Fibroblast of lung (primary cell): ENCODE measurements around the gene PIEZO2. TPM values are rescaled to one million over a fixed set of nuclear protein-coding genes. Genes with fewer than 3 reads are reported as not detected.

Experiments used
- DNase-seq, 2 donors: peaks; one replicate each; pipeline versions ENCODE4 v3.0.0 to v3.0.0-alpha.2; 2010; ENCODE audit warnings: low read depth in 2 of 2
- H2AFZ ChIP-seq: 2 replicates; pipeline ENCODE4 v1.5.1; 2012; ENCODE audit warnings: low read length, control low read depth, inconsistent platforms
- H3K27ac ChIP-seq: 2 replicates; pipeline ENCODE4 v1.5.1; 2011; ENCODE audit warnings: low read length, control low read depth; ENCODE audit not compliant: insufficient read depth
- H3K27me3 ChIP-seq: 2 replicates; pipeline ENCODE4 v1.5.1; 2011; ENCODE audit warnings: mild to moderate bottlenecking, low read length; ENCODE audit not compliant: control insufficient read depth, insufficient read depth
- H3K36me3 ChIP-seq: 2 replicates; pipeline ENCODE4 v1.5.1; 2011; ENCODE audit warnings: low read length; ENCODE audit not compliant: control insufficient read depth, insufficient read depth
- H3K4me1 ChIP-seq: 2 replicates; pipeline ENCODE4 v1.5.1; 2011; ENCODE audit warnings: low read length; ENCODE audit not compliant: control insufficient read depth, insufficient read depth; ENCODE audit errors: extremely low read depth
- H3K4me2 ChIP-seq: 2 replicates; pipeline ENCODE4 v1.5.1; 2011; ENCODE audit warnings: low read length, control low read depth; ENCODE audit not compliant: insufficient read depth; ENCODE audit errors: extremely low read depth
- H3K4me3 ChIP-seq, 4 experiments: fragments of 200-600 bp in 1 of 4; sonication (generic) in 1 of 4; replicated peaks in 1 of 4; 2 replicates each; pipeline ENCODE4 v1.5.1; 2011 to 2016; ENCODE audit warnings: low read length in 4 of 4, low read depth in 3 of 4, mild to moderate bottlenecking in 3 of 4, control low read depth in 2 of 4, inconsistent platforms in 1 of 4, mixed read lengths in 1 of 4; ENCODE audit not compliant: insufficient read depth in 1 of 4; ENCODE audit errors: control extremely low read depth in 1 of 4
- H3K79me2 ChIP-seq: 2 replicates; pipeline ENCODE4 v1.5.1; 2012; ENCODE audit warnings: mild to moderate bottlenecking, low read length, inconsistent platforms; ENCODE audit not compliant: control insufficient read depth, insufficient read depth
- H3K9ac ChIP-seq: 2 replicates; pipeline ENCODE4 v1.5.1; 2011; ENCODE audit warnings: mild to moderate bottlenecking, low read length, control low read depth; ENCODE audit not compliant: insufficient read depth
- H3K9me3 ChIP-seq: 2 replicates; pipeline ENCODE4 v1.5.1; 2012; ENCODE audit warnings: low read depth, low read length; ENCODE audit not compliant: control insufficient read depth, insufficient read depth
- H4K20me1 ChIP-seq: 2 replicates; pipeline ENCODE4 v1.5.1; 2011; ENCODE audit warnings: low read length; ENCODE audit not compliant: control insufficient read depth, insufficient read depth; ENCODE audit errors: extremely low read depth
- EZH2 ChIP-seq: IDR thresholded peaks from 2 replicates; pipeline ENCODE4 v1.5.1; 2012; ENCODE audit warnings: low read length, control low read depth, mild to moderate bottlenecking; ENCODE audit errors: missing control alignments
- polyA plus RNA-seq, 2 donors: library from polyadenylated mRNA; depleted of rRNA in 1 of 2; stranded (reverse) in 1 of 2; unstranded in 1 of 2; fragments of >200 nt; gene quantifications; 2 replicates each; pipeline ENCODE4 v1.2.1, GENCODE V29; 2011 to 2012; ENCODE audit warnings: missing spikeins in 1 of 2
- total RNA-seq: library from RNA; depleted of rRNA; stranded (reverse); fragments of >200 nt; gene quantifications from 2 replicates; pipeline ENCODE4 v1.2.1, GENCODE V29; 2014
- TF ChIP-seq, protein P1 (sequence below), 2 donors: IDR thresholded peaks in 1 of 2; conservative IDR thresholded peaks in 1 of 2; 1 replicate in 1 of 2; 2 replicates in 1 of 2; pipeline ENCODE4 v1.5.1; 2011 to 2012; ENCODE audit warnings: low read length in 2 of 2, control low read depth in 1 of 2, inconsistent platforms in 1 of 2, low read depth in 1 of 2, mild to moderate bottlenecking in 1 of 2

PIEZO2 gene
- total and polyA plus RNA-seq, 2 donors (not counting 1 experiment from before 2014, with no cell fraction given): 1.2 to 6.6 TPM

DNA sequence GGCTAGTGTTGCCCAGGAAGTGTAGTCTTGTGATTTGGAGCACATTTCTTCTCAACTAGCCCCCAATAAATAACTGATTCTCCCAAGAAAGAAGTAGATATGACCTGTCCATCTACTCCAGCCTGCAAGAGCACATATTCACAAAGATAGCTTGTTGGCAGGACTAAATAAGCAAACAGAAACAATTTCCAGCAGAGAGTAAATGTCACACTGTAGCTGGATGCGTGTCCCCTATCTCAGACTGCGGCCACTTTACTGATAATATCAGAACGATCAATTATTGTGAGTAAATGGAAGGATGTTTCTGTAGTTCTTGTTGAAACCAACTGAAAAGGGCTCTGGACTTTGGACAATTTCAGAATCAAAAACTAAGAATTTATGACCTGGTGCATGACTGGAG is 97.9 kb downstream of the PIEZO2 start:
- no peaks in the 10 kb centered on the region for H3K36me3 ChIP-seq
- no peaks in the 10 kb centered on the region for H3K9me3 ChIP-seq
- H4K20me1 ChIP-seq: no peaks in the 10 kb centered on the region
- H3K27me3 ChIP-seq: no peaks in the 10 kb centered on the region
- no peak overlapping the region for H3K4me3 ChIP-seq
- no peak overlapping the region for H3K27ac ChIP-seq
- H3K4me1 ChIP-seq: no peaks in the 10 kb centered on the region
- H3K4me2 ChIP-seq: no peak overlapping the region
- no peak for DNase-seq
- H3K9ac ChIP-seq: no peak overlapping the region
- no peak for TF ChIP-seq EZH2
- TF ChIP-seq, protein P1, sequence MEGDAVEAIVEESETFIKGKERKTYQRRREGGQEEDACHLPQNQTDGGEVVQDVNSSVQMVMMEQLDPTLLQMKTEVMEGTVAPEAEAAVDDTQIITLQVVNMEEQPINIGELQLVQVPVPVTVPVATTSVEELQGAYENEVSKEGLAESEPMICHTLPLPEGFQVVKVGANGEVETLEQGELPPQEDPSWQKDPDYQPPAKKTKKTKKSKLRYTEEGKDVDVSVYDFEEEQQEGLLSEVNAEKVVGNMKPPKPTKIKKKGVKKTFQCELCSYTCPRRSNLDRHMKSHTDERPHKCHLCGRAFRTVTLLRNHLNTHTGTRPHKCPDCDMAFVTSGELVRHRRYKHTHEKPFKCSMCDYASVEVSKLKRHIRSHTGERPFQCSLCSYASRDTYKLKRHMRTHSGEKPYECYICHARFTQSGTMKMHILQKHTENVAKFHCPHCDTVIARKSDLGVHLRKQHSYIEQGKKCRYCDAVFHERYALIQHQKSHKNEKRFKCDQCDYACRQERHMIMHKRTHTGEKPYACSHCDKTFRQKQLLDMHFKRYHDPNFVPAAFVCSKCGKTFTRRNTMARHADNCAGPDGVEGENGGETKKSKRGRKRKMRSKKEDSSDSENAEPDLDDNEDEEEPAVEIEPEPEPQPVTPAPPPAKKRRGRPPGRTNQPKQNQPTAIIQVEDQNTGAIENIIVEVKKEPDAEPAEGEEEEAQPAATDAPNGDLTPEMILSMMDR (conservative IDR thresholded peaks at IDR 0.05 in 1 of 2, IDR thresholded peaks at IDR 0.05 in 1 of 2; ENCODE audit: low read depth in 1 of 2, low read length in 2 of 2): no peak
- no peaks in the 10 kb centered on the region for H3K79me2 ChIP-seq
- no peak overlapping the region for H2AFZ ChIP-seq

DNA sequence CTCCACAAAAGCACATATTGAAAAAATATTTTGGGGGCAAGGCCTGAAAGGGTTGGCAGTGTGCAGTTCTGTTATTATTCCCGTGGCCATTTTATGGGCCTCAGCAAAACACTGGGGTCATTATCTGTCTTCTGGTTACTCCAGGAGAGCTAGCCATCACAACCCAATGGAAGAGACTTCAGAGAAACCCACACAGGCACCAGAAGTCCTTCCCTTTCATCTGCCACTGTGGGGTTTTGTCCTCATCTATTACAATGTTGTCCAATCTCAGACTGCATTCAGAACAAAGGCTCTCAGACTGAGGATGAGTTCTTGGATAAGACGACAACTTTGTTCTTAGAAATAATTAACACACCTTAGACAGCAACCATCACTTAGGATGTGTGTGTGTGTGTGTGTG is 98.4 kb downstream of the PIEZO2 start:
- TF ChIP-seq EZH2: no peak
- TF ChIP-seq, protein P1 (conservative IDR thresholded peaks at IDR 0.05 in 1 of 2, IDR thresholded peaks at IDR 0.05 in 1 of 2; ENCODE audit: low read depth in 1 of 2, low read length in 2 of 2): no peak
- H3K4me2 ChIP-seq: no peak overlapping the region
- no peaks in the 10 kb centered on the region for H3K9me3 ChIP-seq
- H3K36me3 ChIP-seq: no peaks in the 10 kb centered on the region
- H3K4me1 ChIP-seq: no peaks in the 10 kb centered on the region
- DNase-seq: no peak
- no peaks in the 10 kb centered on the region for H3K27me3 ChIP-seq
- H4K20me1 ChIP-seq: no peaks in the 10 kb centered on the region
- no peak overlapping the region for H3K9ac ChIP-seq
- H3K27ac ChIP-seq: no peak overlapping the region
- no peaks in the 10 kb centered on the region for H3K79me2 ChIP-seq
- H2AFZ ChIP-seq: no peak overlapping the region
- no peak overlapping the region for H3K4me3 ChIP-seq

DNA sequence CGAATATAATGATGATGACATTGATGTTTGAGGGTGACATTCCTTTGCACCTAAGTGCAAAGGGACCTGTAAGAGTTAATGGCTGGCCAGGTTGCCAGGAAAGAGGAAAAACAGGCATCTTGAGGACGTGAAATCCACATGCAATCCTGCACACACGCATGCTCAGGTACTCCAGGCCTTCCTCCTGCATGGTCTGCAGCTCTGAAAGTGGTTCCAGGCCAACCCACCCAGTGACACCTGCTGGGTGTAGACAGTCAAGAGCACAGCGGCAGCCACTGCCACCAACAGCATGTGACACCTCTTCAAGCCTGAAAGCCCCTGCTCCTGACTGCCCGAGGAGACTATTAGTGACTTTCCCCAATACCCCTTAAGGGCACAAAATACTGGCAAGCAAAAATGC is 101.6 kb downstream of the PIEZO2 start:
- Histone ChIP-seq H3K36me3 (no peaks in the 10 kb centered on the region), H4K20me1 (no peaks in the 10 kb centered on the region), H3K4me1 (no peaks in the 10 kb centered on the region), H3K4me2 (no peak overlapping the region), H3K4me3 (no peak overlapping the region), H3K27ac (no peak overlapping the region), H3K9ac (no peak overlapping the region), H3K27me3 (no peaks in the 10 kb centered on the region), H3K9me3 (no peaks in the 10 kb centered on the region), H3K79me2 (no peaks in the 10 kb centered on the region), H2AFZ (no peak overlapping the region)
- TF ChIP-seq, protein P1 (conservative IDR thresholded peaks at IDR 0.05 in 1 of 2, IDR thresholded peaks at IDR 0.05 in 1 of 2; ENCODE audit: low read depth in 1 of 2, low read length in 2 of 2): no peak
- no peak for TF ChIP-seq EZH2
- DNase-seq: no peak
